DND-41 (cell line): Measurements from ENCODE around the gene GMFB.

Experiments used
- ATAC-seq: fragments of 200-7000 bp; cut with Tn5 transposase; 3 replicates; pipeline ENCODE4 v1.9.1; 2021; ENCODE audit warnings: low read depth; ENCODE audit not compliant: insufficient read depth
- DNase-seq: peaks from one replicate; pipeline ENCODE4 v3.0.0-alpha.2; 2020
- H2AFZ ChIP-seq: 2 replicates; pipeline ENCODE4 v1.6.0; 2012; ENCODE audit warnings: low read depth, low read length
- H3K27ac ChIP-seq: 2 replicates; pipeline ENCODE4 v1.5.1; 2012; ENCODE audit warnings: low read length, inconsistent platforms
- H3K27me3 ChIP-seq: fragments of 200-600 bp; sonication (generic); 2 replicates; pipeline ENCODE4 v1.6.0; 2012; ENCODE audit warnings: low read length, mild to moderate bottlenecking, inconsistent platforms; ENCODE audit not compliant: insufficient read depth, poor library complexity
- H3K36me3 ChIP-seq: 2 replicates; pipeline ENCODE4 v1.5.1; 2012; ENCODE audit warnings: low read length, inconsistent platforms; ENCODE audit not compliant: insufficient read depth
- H3K4me1 ChIP-seq: 2 replicates; pipeline ENCODE4 v1.5.1; 2012; ENCODE audit warnings: mild to moderate bottlenecking, low read length; ENCODE audit not compliant: insufficient read depth
- H3K4me2 ChIP-seq: 2 replicates; pipeline ENCODE4 v1.6.0; 2012; ENCODE audit warnings: mild to moderate bottlenecking, moderate library complexity, low read length, inconsistent platforms; ENCODE audit not compliant: insufficient read depth
- H3K4me3 ChIP-seq, 2 experiments: fragments of 200-600 bp in 1 of 2; shearing (Covaris generic) in 1 of 2; 2 replicates each; pipeline ENCODE4 v1.5.1; 2012 to 2016; ENCODE audit warnings: inconsistent platforms in 2 of 2, low read length in 2 of 2, mild to moderate bottlenecking in 2 of 2, low read depth in 1 of 2, moderate library complexity in 1 of 2
- H3K79me2 ChIP-seq: 2 replicates; pipeline ENCODE4 v1.6.0; 2012; ENCODE audit warnings: low read length, inconsistent platforms; ENCODE audit not compliant: insufficient read depth
- H3K9ac ChIP-seq: 2 replicates; pipeline ENCODE4 v1.6.0; 2012; ENCODE audit warnings: low read depth, mild to moderate bottlenecking, inconsistent platforms, low read length, moderate library complexity
- H3K9me3 ChIP-seq: 2 replicates; pipeline ENCODE4 v1.5.1; 2012; ENCODE audit warnings: low read length, moderate library complexity, mild to moderate bottlenecking, inconsistent platforms; ENCODE audit not compliant: insufficient read depth, severe bottlenecking
- H4K20me1 ChIP-seq: 2 replicates; pipeline ENCODE4 v1.6.0; 2012; ENCODE audit warnings: low read length; ENCODE audit not compliant: insufficient read depth
- CTCF ChIP-seq: IDR thresholded peaks from 2 replicates; pipeline ENCODE4 v1.5.1; 2012; ENCODE audit warnings: borderline replicate concordance, low read length, moderate library complexity, mild to moderate bottlenecking; ENCODE audit not compliant: poor library complexity, severe bottlenecking; ENCODE audit errors: extremely low read depth
- EZH2 ChIP-seq: IDR thresholded peaks from 3 replicates; pipeline ENCODE4 v1.6.1; 2012; ENCODE audit warnings: borderline replicate concordance, low read depth, mild to moderate bottlenecking, moderate library complexity, low read length, inconsistent platforms; ENCODE audit not compliant: severe bottlenecking

Gene GMFB

GRCh38 chr14:54488646-54489317 is at the start of gene GMFB:
Gene GMFB (minus strand): TSS chr14:54488980. CDS start chr14:54488927, 53 bp downstream.
- H2AFZ ChIP-seq = peak within 1 kb of the TSS; percentile 85
- peaks cover 49% of the 10 kb centered on the region for H3K4me1 ChIP-seq
- no peaks in the 10 kb centered on the region for H3K27me3 ChIP-seq
- peak within 1 kb of the TSS; percentile 63 to 96 for H3K4me3 ChIP-seq
- H3K36me3 ChIP-seq = peaks cover 5% of the 10 kb centered on the region
- peak; percentile 93 for ATAC-seq
- H3K9ac ChIP-seq = peak within 1 kb of the TSS; percentile 93
- H3K27ac ChIP-seq = peak within 1 kb of the TSS; percentile 87
- TF ChIP-seq CTCF = peak; percentile 62
- no peak for TF ChIP-seq EZH2
- H4K20me1 ChIP-seq = peaks cover 10% of the 10 kb centered on the region; the same call in 1 of the 2 replicates
- peak within 1 kb of the TSS; percentile 72 for H3K4me2 ChIP-seq
- DNase-seq = peak; percentile 90
- no peaks in the 10 kb centered on the region for H3K9me3 ChIP-seq
- peaks cover 57% of the 10 kb centered on the region for H3K79me2 ChIP-seq

GRCh38 chr14:54538055-54538454 is 49.3 kb upstream of the GMFB start:
- no peaks in the 10 kb centered on the region for H3K27me3 ChIP-seq
- no peak overlapping the region for H3K27ac ChIP-seq
- H3K79me2 ChIP-seq = no peaks in the 10 kb centered on the region
- H3K4me2 ChIP-seq = no peak overlapping the region
- H4K20me1 ChIP-seq = no peaks in the 10 kb centered on the region
- DNase-seq (no peak), ATAC-seq (no peak)
- no peaks in the 10 kb centered on the region for H3K36me3 ChIP-seq
- no peak overlapping the region for H2AFZ ChIP-seq
- no peak overlapping the region for H3K9ac ChIP-seq
- no peak for TF ChIP-seq EZH2
- no peak for TF ChIP-seq CTCF
- H3K4me3 ChIP-seq = no peak overlapping the region
- no peaks in the 10 kb centered on the region for H3K9me3 ChIP-seq
- H3K4me1 ChIP-seq = no peaks in the 10 kb centered on the region

- no peaks in the 10 kb centered on the region for H3K4me1 ChIP-seq
- H3K27me3 ChIP-seq = no peaks in the 10 kb centered on the region
- H3K79me2 ChIP-seq = no peaks in the 10 kb centered on the region
- no peak overlapping the region for H3K4me3 ChIP-seq
- no peaks in the 10 kb centered on the region for H3K36me3 ChIP-seq
- H3K27ac ChIP-seq = no peak overlapping the region
- H2AFZ ChIP-seq = no peak overlapping the region
- ATAC-seq = no peak
- H4K20me1 ChIP-seq = no peaks in the 10 kb centered on the region
- no peak overlapping the region for H3K9ac ChIP-seq
- H3K9me3 ChIP-seq = no peaks in the 10 kb centered on the region
- no peak overlapping the region for H3K4me2 ChIP-seq
- DNase-seq = no peak
- TF ChIP-seq CTCF (no peak), EZH2 (no peak)
Observed at GRCh38 chr14:54537651-54538050, 48.9 kb upstream of the GMFB start.
